Retinal pigment epithelial cell (primary cell): ENCODE data around the gene JUP.

Experiments
- DNase-seq: peaks from one replicate; pipeline ENCODE4 v3.0.0-alpha.2; 2010; ENCODE audit warnings: low read depth
- H3K4me3 ChIP-seq: 2 replicates; pipeline ENCODE4 v1.5.1; 2011; ENCODE audit warnings: mild to moderate bottlenecking, low read length, control low read depth, moderate library complexity
- CTCF ChIP-seq: conservative IDR thresholded peaks from 2 replicates; pipeline ENCODE4 v1.5.1; 2011; ENCODE audit warnings: low read depth, low read length, control low read depth, inconsistent platforms

JUP gene

GRCh38 chr17:41813152-41813680, 26.7 kb upstream of the JUP start:
- TF ChIP-seq CTCF: no peak
- H3K4me3 ChIP-seq: peak overlapping the region; percentile 63
- no peak for DNase-seq

GRCh38 chr17:41812381-41813151, 26.1 kb upstream of the JUP start, which contains the start of gene FKBP10:
Gene FKBP10 (plus strand): TSS chr17:41813004. CDS start chr17:41813035, 31 bp downstream.
- DNase-seq: peak; percentile 41
- no peak for TF ChIP-seq CTCF
- peak within 1 kb of the TSS; percentile 63 for H3K4me3 ChIP-seq

- TF ChIP-seq CTCF: peak; percentile 65
- peak within 1 kb of the TSS; percentile 63 for H3K4me3 ChIP-seq
- DNase-seq: no peak
Measured at GRCh38 chr17:41811549-41812380, 25.3 kb upstream of the JUP start, which contains the start of gene P3H4. Gene P3H4 (minus strand): TSS chr17:41811949. CDS start chr17:41811915, 34 bp downstream.

- no peak for DNase-seq
- TF ChIP-seq CTCF: no peak
- H3K4me3 ChIP-seq: peak overlapping the region; percentile 63
Measured at GRCh38 chr17:41810659-41811548, 24.4 kb upstream of the JUP start.

GRCh38 chr17:41806685-41807445, 20.4 kb upstream of the JUP start:
- DNase-seq: no peak
- no peak for TF ChIP-seq CTCF
- no peak overlapping the region for H3K4me3 ChIP-seq
